Transverse colon (tissue), 4 donors: ENCODE results near the gene UNK. TPM values are rescaled to one million over a fixed set of nuclear protein-coding genes. Genes with fewer than 3 reads are reported as not detected.

Experiments
- DNase-seq: peaks from one replicate; pipeline ENCODE4 v3.0.0-alpha.2; 2019
- H3K27ac ChIP-seq, 4 donors: fragments of 200-600 bp; sonication (generic); 2 replicates each; pipeline ENCODE4 v1.5.1; 2016 to 2018; ENCODE audit warnings: inconsistent platforms in 4 of 4
- H3K27me3 ChIP-seq: fragments of 200-600 bp; sonication (generic); 2 replicates; pipeline ENCODE4 v1.5.1; 2017; ENCODE audit warnings: inconsistent platforms
- H3K36me3 ChIP-seq, 4 donors: fragments of 200-600 bp; sonication (generic); 2 replicates each; pipeline ENCODE4 v1.5.1; 2017 to 2019; ENCODE audit warnings: inconsistent platforms in 4 of 4
- H3K4me1 ChIP-seq, 4 donors: fragments of 200-600 bp; sonication (generic); 2 replicates each; pipeline ENCODE4 v1.5.1; 2017 to 2020; ENCODE audit warnings: inconsistent platforms in 4 of 4
- H3K4me3 ChIP-seq, 4 donors: fragments of 200-600 bp; sonication (generic); 1 replicate in 1 of 4; 2 replicates in 3 of 4; pipeline versions ENCODE4 v1.5.1 to v1.6.1; 2017 to 2019; ENCODE audit warnings: inconsistent platforms in 4 of 4
- H3K9me3 ChIP-seq, 2 donors: fragments of 200-600 bp; sonication (generic); 2 replicates each; pipeline ENCODE4 v1.5.1; 2017 to 2019; ENCODE audit warnings: inconsistent platforms in 2 of 2
- CTCF ChIP-seq, 5 experiments: fragments of 200-600 bp in 3 of 5; fragments of 450-650 bp in 2 of 5; sonication (generic) in 3 of 5; IDR thresholded peaks; 1 replicate in 2 of 5; 2 replicates in 3 of 5; pipeline ENCODE4 v1.5.1; 2016 to 2017; ENCODE audit warnings: antibody characterized with exemption in 5 of 5, inconsistent platforms in 3 of 5, mild to moderate bottlenecking in 2 of 5, moderate library complexity in 1 of 5
- EP300 ChIP-seq: sonication (generic); formaldehyde crosslinking; IDR thresholded peaks from one replicate; pipeline ENCODE4 v1.6.1; 2017; ENCODE audit warnings: antibody characterized with exemption, low read depth
- POLR2A ChIP-seq: fragments of 450-650 bp; IDR thresholded peaks from one replicate; pipeline ENCODE4 v1.6.1; 2016; ENCODE audit warnings: antibody characterized with exemption, mild to moderate bottlenecking, moderate library complexity
- POLR2AphosphoS5 ChIP-seq, 3 donors: sonication (generic); formaldehyde crosslinking; IDR thresholded peaks; one replicate each; pipeline ENCODE4 v1.6.1; 2016; ENCODE audit warnings: antibody characterized with exemption in 3 of 3
- WGBS, 2 donors: methylation state at CpG; one replicate each; pipeline ENCODE4 v1.1.5; 2018; ENCODE audit warnings: low coverage in 1 of 2; 5-methylcytosine and 5-hydroxymethylcytosine counted together
- in situ Hi-C, 4 donors: fragments of 200-750 bp; cut with MboI; loops; one replicate each; pipeline versions ENCODE4 v1.15.0 to v1.15.1; 2017; ENCODE audit warnings: low sequenced_read_pairs in 3 of 4, low pct_ligation_motif_present in 1 of 4, low pct_unique_long_range_greater_than_20kb in 1 of 4
- intact Hi-C: fragments of 100-400 bp; cut with DNase I; formaldehyde crosslinking; loops from one replicate; pipeline ENCODE4 v1.15.1; 2023; ENCODE audit warnings: low total_unique reads
- total RNA-seq, 4 donors: library from RNA; depleted of rRNA; stranded (reverse); fragments of >200 nt; gene quantifications; one replicate each; pipeline ENCODE4 v1.1.0, GENCODE V29; 2016

Gene UNK
- total RNA-seq, 4 donors from 2014 or later: 24.0 to 99.1 (median 63.1) TPM

- no peaks in the 10 kb centered on the region for H3K9me3 ChIP-seq
- peaks cover 0 to 25% (median 6%) of the 10 kb centered on the region in 4 donors for H3K36me3 ChIP-seq
- intact Hi-C loops: loop anchor here (10.0 kb wide), 1 partner anchor 70 kb away; no protein-coding TSS in a partner anchor
- no peak overlapping the region for H3K27ac ChIP-seq
- in situ Hi-C loops: no loop called here
- H3K4me1 ChIP-seq: peaks cover 12 to 18% (median 12%) of the 10 kb centered on the region in 4 donors
- 81% methylated on average over 2 of the region's 2 CpGs; no CpG with 5 or more reads in 1 of the 2 donors for WGBS, 2 donors
- no peak for DNase-seq
- H3K27me3 ChIP-seq: no peaks in the 10 kb centered on the region
- TF ChIP-seq EP300 (no peak), CTCF (IDR thresholded peaks at IDR 0.05) (no peak), POLR2AphosphoS5 (IDR thresholded peaks at IDR 0.05) (no peak), POLR2A (no peak)
- H3K4me3 ChIP-seq: no peak overlapping the region
These were observed 40.1 kb downstream of the UNK start for GRCh38 chr17:75824666-75825065.

- 83% methylated on average over 11 of the region's 13 CpGs; no CpG with 5 or more reads in 1 of the 2 donors for WGBS, 2 donors
- no peak for DNase-seq
- Histone ChIP-seq H3K27me3 (no peaks in the 10 kb centered on the region), H3K9me3 (no peaks in the 10 kb centered on the region), H3K27ac (no peak overlapping the region), H3K4me3 (no peak overlapping the region), H3K36me3 (peaks cover 0 to 20% (median 4%) of the 10 kb centered on the region in 4 donors), H3K4me1 (peaks cover 12 to 18% (median 12%) of the 10 kb centered on the region in 4 donors)
- intact Hi-C loops (loop anchor here (10.0 kb wide), 1 partner anchor 70 kb away; no protein-coding TSS in a partner anchor), in situ Hi-C loops (no loop called here)
- TF ChIP-seq EP300 (no peak), POLR2A (no peak), CTCF (IDR thresholded peaks at IDR 0.05) (no peak), POLR2AphosphoS5 (IDR thresholded peaks at IDR 0.05) (no peak)
These were observed 40.5 kb downstream of the UNK start for GRCh38 chr17:75825149-75825552.

- TF ChIP-seq POLR2AphosphoS5 (IDR thresholded peaks at IDR 0.05): no peak
- no peak for TF ChIP-seq EP300
- TF ChIP-seq CTCF (IDR thresholded peaks at IDR 0.05): no peak
- no peak for TF ChIP-seq POLR2A
- Histone ChIP-seq H3K9me3 (no peaks in the 10 kb centered on the region), H3K4me3 (no peak overlapping the region), H3K36me3 (peaks cover 0 to 13% (median under 1%) of the 10 kb centered on the region in 4 donors), H3K27me3 (no peaks in the 10 kb centered on the region), H3K27ac (no peak overlapping the region), H3K4me1 (peaks cover 12 to 18% (median 14%) of the 10 kb centered on the region in 4 donors)
- DNase-seq: no peak
- in situ Hi-C loops (no loop called here), intact Hi-C loops (loop anchor here (10.0 kb wide), 1 partner anchor 71 kb away; no protein-coding TSS in a partner anchor)
- 71 to 92% methylated on average over 2 to 12 of the region's 12 CpGs for WGBS, 2 donors
These were observed 41.3 kb downstream of the UNK start for GRCh38 chr17:75825748-75826370.

- intact Hi-C loops: loop anchor here (10.0 kb wide), 1 partner anchor 72 kb away; no protein-coding TSS in a partner anchor
- in situ Hi-C loops: no loop called here
- Histone ChIP-seq H3K4me3 (no peak overlapping the region), H3K9me3 (no peaks in the 10 kb centered on the region), H3K27ac (peak overlapping the region; percentile 55 to 86 (median 76)), H3K36me3 (peaks cover 0 to 10% (median 0%) of the 10 kb centered on the region in 4 donors), H3K27me3 (no peaks in the 10 kb centered on the region), H3K4me1 (peaks cover 12 to 22% (median 15%) of the 10 kb centered on the region in 4 donors)
- no peak for TF ChIP-seq EP300
- TF ChIP-seq POLR2A: no peak
- no peak for TF ChIP-seq CTCF (IDR thresholded peaks at IDR 0.05)
- no peak for TF ChIP-seq POLR2AphosphoS5 (IDR thresholded peaks at IDR 0.05)
- no peak for DNase-seq
- WGBS, 2 donors: 83% methylated on average over 14 of the region's 14 CpGs; no CpG with 5 or more reads in 1 of the 2 donors
These were observed 42.1 kb downstream of the UNK start for GRCh38 chr17:75826561-75827307.
